ENCODE measurements around the gene MGA. TPM values are rescaled to one million over a fixed set of nuclear protein-coding genes. Genes with fewer than 3 reads are reported as not detected.
A peak's percentile ranks its signal among the peaks of the same experiment; 100 is the strongest.

The MGA gene
- polyA plus RNA-seq, 6 donors from 2014 or later, result 2.2 to 30.3 (median 16.9) TPM

GRCh38 chr15:41666353-41666920 is 6.2 kb downstream of the MGA start:
- no peak for DNase-seq
- ATAC-seq (ENCODE audit: low read depth in 2 of 2), result no peak
- Mint-ChIP-seq H3K27ac (peak overlapping the region in 1 of 6 donors; percentile 69), H3K27me3 (no peaks in the 10 kb centered on the region), H3K4me1 (peaks cover 26 to 66% (median 40%) of the 10 kb centered on the region in 3 donors), H3K9me3 (no peaks in the 10 kb centered on the region), H3K4me3 (peak overlapping the region in 1 of 8 donors; percentile 4), H3K36me3 (peaks cover 7 to 8% of the 10 kb centered on the region in 2 donors)

GRCh38 chr15:41669701-41670100 is 9.5 kb downstream of the MGA start:
- no peaks in the 10 kb centered on the region for H3K9me3 Mint-ChIP-seq
- H3K27me3 Mint-ChIP-seq, result no peaks in the 10 kb centered on the region
- H3K27ac Mint-ChIP-seq, result peak overlapping the region in 2 of 6 donors; percentile 36 to 44
- H3K4me3 Mint-ChIP-seq, result no peak overlapping the region
- DNase-seq, result no peak
- H3K36me3 Mint-ChIP-seq, result peaks cover 7 to 10% of the 10 kb centered on the region in 2 donors
- H3K4me1 Mint-ChIP-seq, result peaks cover 29 to 59% (median 55%) of the 10 kb centered on the region in 3 donors
- no peak for ATAC-seq (ENCODE audit: low read depth in 2 of 2)

- H3K27ac Mint-ChIP-seq, result peak overlapping the region in 2 of 6 donors; percentile 63 to 78
- no peak for ATAC-seq (ENCODE audit: low read depth in 2 of 2)
- no peaks in the 10 kb centered on the region for H3K9me3 Mint-ChIP-seq
- H3K4me3 Mint-ChIP-seq, result no peak overlapping the region
- no peaks in the 10 kb centered on the region for H3K27me3 Mint-ChIP-seq
- no peak for DNase-seq
- peaks cover 7 to 14% of the 10 kb centered on the region in 2 donors for H3K36me3 Mint-ChIP-seq
- H3K4me1 Mint-ChIP-seq, result peaks cover 28 to 58% (median 56%) of the 10 kb centered on the region in 3 donors
Measured at GRCh38 chr15:41671656-41672648, 11.7 kb downstream of the MGA start.

- ATAC-seq (ENCODE audit: low read depth in 2 of 2), result no peak
- Mint-ChIP-seq H3K9me3 (no peaks in the 10 kb centered on the region), H3K4me3 (no peak overlapping the region), H3K27me3 (no peaks in the 10 kb centered on the region), H3K27ac (peak overlapping the region in 1 of 6 donors; percentile 62), H3K4me1 (peaks cover 23 to 66% (median 51%) of the 10 kb centered on the region in 3 donors), H3K36me3 (peaks cover 6 to 9% of the 10 kb centered on the region in 2 donors)
- DNase-seq, result no peak
Measured at GRCh38 chr15:41675337-41675736, 15.1 kb downstream of the MGA start.

- Mint-ChIP-seq H3K4me1 (peaks cover 21 to 70% (median 46%) of the 10 kb centered on the region in 3 donors), H3K9me3 (peaks cover 0 to 2% (median 0%) of the 10 kb centered on the region in 7 donors), H3K27ac (no peak overlapping the region), H3K36me3 (peaks cover 12 to 15% of the 10 kb centered on the region in 2 donors), H3K4me3 (no peak overlapping the region), H3K27me3 (no peaks in the 10 kb centered on the region)
- ATAC-seq (ENCODE audit: low read depth in 2 of 2), result no peak
- DNase-seq, result no peak
Measured at GRCh38 chr15:41678742-41679141, 18.5 kb downstream of the MGA start.

- Mint-ChIP-seq H3K27ac (no peak overlapping the region), H3K36me3 (peaks cover 8 to 12% of the 10 kb centered on the region in 2 donors), H3K9me3 (peaks cover 0 to 2% (median 0%) of the 10 kb centered on the region in 7 donors), H3K27me3 (no peaks in the 10 kb centered on the region), H3K4me1 (peaks cover 23 to 70% (median 60%) of the 10 kb centered on the region in 3 donors), H3K4me3 (no peak overlapping the region)
- no peak for DNase-seq
- ATAC-seq (ENCODE audit: low read depth in 2 of 2), result no peak
Measured at GRCh38 chr15:41683955-41684354, 23.8 kb downstream of the MGA start.

GRCh38 chr15:41688671-41689070 is 28.5 kb downstream of the MGA start:
- no peaks in the 10 kb centered on the region for H3K27me3 Mint-ChIP-seq
- peak overlapping the region in 3 of 6 donors; percentile 34 to 83 (median 48) for H3K27ac Mint-ChIP-seq
- no peaks in the 10 kb centered on the region for H3K36me3 Mint-ChIP-seq

GRCh38 chr15:41689083-41689482 is 28.9 kb downstream of the MGA start:
- DNase-seq, result no peak
- Mint-ChIP-seq H3K4me3 (no peak overlapping the region), H3K4me1 (peaks cover 30 to 74% (median 69%) of the 10 kb centered on the region in 3 donors), H3K9me3 (no peaks in the 10 kb centered on the region), H3K27ac (peak overlapping the region in 2 of 6 donors; percentile 83 to 93), H3K36me3 (no peaks in the 10 kb centered on the region), H3K27me3 (no peaks in the 10 kb centered on the region)
- ATAC-seq (ENCODE audit: low read depth in 2 of 2), result no peak

More at GRCh38 chr15:41688671-41689070, 28.5 kb downstream of the MGA start:
- Mint-ChIP-seq H3K4me1 (peaks cover 30 to 74% (median 71%) of the 10 kb centered on the region in 3 donors), H3K9me3 (no peaks in the 10 kb centered on the region), H3K4me3 (peak overlapping the region in 1 of 8 donors; percentile 31)
- no peak for ATAC-seq (ENCODE audit: low read depth in 2 of 2)
- no peak for DNase-seq

- no peaks in the 10 kb centered on the region for H3K9me3 Mint-ChIP-seq
Measured at GRCh38 chr15:41689834-41690233, 29.6 kb downstream of the MGA start.

GRCh38 chr15:41690636-41691035 is 30.4 kb downstream of the MGA start:
- Mint-ChIP-seq H3K4me3 (no peak overlapping the region), H3K27ac (peak overlapping the region in 4 of 6 donors; percentile 0 to 91 (median 44)), H3K9me3 (no peaks in the 10 kb centered on the region), H3K36me3 (no peaks in the 10 kb centered on the region), H3K27me3 (no peaks in the 10 kb centered on the region), H3K4me1 (peaks cover 34 to 80% (median 65%) of the 10 kb centered on the region in 3 donors)
- ATAC-seq (ENCODE audit: low read depth in 2 of 2), result no peak
- DNase-seq, result no peak

More at GRCh38 chr15:41689834-41690233, 29.6 kb downstream of the MGA start:
- DNase-seq (no peak), ATAC-seq (ENCODE audit: low read depth in 2 of 2) (no peak)
- Mint-ChIP-seq H3K4me1 (peaks cover 31 to 72% (median 64%) of the 10 kb centered on the region in 3 donors), H3K27ac (peak overlapping the region in 3 of 6 donors; percentile 5 to 65 (median 59)), H3K4me3 (peak overlapping the region in 2 of 8 donors; percentile 17 to 36), H3K27me3 (no peaks in the 10 kb centered on the region), H3K36me3 (no peaks in the 10 kb centered on the region)

GRCh38 chr15:41691471-41691870 is 31.3 kb downstream of the MGA start:
- Mint-ChIP-seq H3K27me3 (no peaks in the 10 kb centered on the region), H3K4me3 (peak overlapping the region in 1 of 8 donors; percentile 7), H3K9me3 (no peaks in the 10 kb centered on the region), H3K27ac (peak overlapping the region; percentile 0 to 94 (median 80)), H3K4me1 (peaks cover 39 to 84% (median 71%) of the 10 kb centered on the region in 3 donors), H3K36me3 (no peaks in the 10 kb centered on the region)
- ATAC-seq (ENCODE audit: low read depth in 2 of 2) (no peak), DNase-seq (no peak)

GRCh38 chr15:41692049-41692448 is 31.8 kb downstream of the MGA start:
- H3K4me3 Mint-ChIP-seq, result no peak overlapping the region
- no peaks in the 10 kb centered on the region for H3K27me3 Mint-ChIP-seq
- peak overlapping the region; percentile 49 to 94 (median 80) for H3K27ac Mint-ChIP-seq
- no peak for DNase-seq
- no peaks in the 10 kb centered on the region for H3K9me3 Mint-ChIP-seq
- H3K36me3 Mint-ChIP-seq, result no peaks in the 10 kb centered on the region
- H3K4me1 Mint-ChIP-seq, result peaks cover 39 to 84% (median 70%) of the 10 kb centered on the region in 3 donors
- ATAC-seq (ENCODE audit: low read depth in 2 of 2), result no peak

- peaks cover under 1 to 2% of the 10 kb centered on the region in 2 donors for H3K36me3 Mint-ChIP-seq
- H3K4me1 Mint-ChIP-seq, result peaks cover 33 to 79% (median 54%) of the 10 kb centered on the region in 3 donors
- H3K27ac Mint-ChIP-seq, result peak overlapping the region in 2 of 6 donors; percentile 15 to 18
- DNase-seq (no peak), ATAC-seq (ENCODE audit: low read depth in 2 of 2) (no peak)
- no peak overlapping the region for H3K4me3 Mint-ChIP-seq
- H3K9me3 Mint-ChIP-seq, result no peaks in the 10 kb centered on the region
- H3K27me3 Mint-ChIP-seq, result no peaks in the 10 kb centered on the region
Measured at GRCh38 chr15:41693757-41694156, 33.6 kb downstream of the MGA start.

Measured in naive B cell (primary cell).